VCaP (cell line): ENCODE data around the gene CTNND2.
"Not testable (repeated sequence)": the region's sequence is repeated elsewhere in the genome, so short reads cannot be mapped to it uniquely, and the experiment has no call there.

Experiments used
- H3K27ac ChIP-seq: fragments of 450-650 bp; 2 replicates; pipeline ENCODE4 v1.5.1; 2017
- TF ChIP-seq, protein P1 (sequence below): fragments of 450-650 bp; conservative IDR thresholded peaks from 2 replicates; pipeline ENCODE4 v1.5.1; 2017; ENCODE audit warnings: mild to moderate bottlenecking, moderate library complexity

Gene CTNND2

DNA sequence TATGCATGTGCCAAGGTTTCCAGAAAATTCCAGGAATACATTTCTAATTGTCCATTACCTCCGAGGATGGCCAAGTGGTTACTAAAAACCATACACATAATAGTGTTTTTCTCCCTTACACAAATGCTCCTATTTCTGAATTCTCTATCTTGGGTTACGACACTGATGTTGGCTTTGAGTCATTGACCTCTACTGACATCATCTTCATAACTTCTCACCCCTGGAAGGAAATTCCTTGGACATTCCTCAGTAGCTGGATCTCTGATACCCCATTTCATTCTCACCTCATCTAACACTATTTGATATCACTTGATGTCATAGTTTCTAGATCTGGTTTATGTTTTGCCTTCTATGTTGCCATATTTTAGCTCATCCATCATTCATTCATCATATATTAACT is 287.2 kb downstream of the CTNND2 start:
- H3K27ac ChIP-seq, result no peak overlapping the region

DNA sequence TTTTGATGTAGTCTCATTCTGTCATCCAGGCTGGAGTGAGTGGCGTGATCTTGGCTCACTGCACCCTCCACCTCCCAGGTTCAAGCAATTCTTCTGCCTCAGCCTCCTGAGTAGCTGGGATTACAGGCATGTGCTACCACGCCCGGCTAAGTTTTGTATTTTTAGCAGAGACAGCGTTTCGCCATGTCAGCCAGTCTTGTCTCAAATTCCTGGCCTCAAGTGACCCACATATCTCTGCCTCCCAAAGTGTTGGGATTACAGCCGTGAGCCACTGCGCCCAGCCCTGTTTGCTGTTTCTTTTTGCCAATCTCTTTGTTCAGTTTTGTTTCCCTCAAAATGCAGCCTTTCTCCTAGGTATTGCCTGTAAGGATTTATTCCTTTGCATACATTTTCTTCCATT is 287.6 kb downstream of the CTNND2 start:
- not testable (repeated sequence) for H3K27ac ChIP-seq

More for the DNA sequence above, 287.2 kb downstream of the CTNND2 start:
- TF ChIP-seq, protein P1, sequence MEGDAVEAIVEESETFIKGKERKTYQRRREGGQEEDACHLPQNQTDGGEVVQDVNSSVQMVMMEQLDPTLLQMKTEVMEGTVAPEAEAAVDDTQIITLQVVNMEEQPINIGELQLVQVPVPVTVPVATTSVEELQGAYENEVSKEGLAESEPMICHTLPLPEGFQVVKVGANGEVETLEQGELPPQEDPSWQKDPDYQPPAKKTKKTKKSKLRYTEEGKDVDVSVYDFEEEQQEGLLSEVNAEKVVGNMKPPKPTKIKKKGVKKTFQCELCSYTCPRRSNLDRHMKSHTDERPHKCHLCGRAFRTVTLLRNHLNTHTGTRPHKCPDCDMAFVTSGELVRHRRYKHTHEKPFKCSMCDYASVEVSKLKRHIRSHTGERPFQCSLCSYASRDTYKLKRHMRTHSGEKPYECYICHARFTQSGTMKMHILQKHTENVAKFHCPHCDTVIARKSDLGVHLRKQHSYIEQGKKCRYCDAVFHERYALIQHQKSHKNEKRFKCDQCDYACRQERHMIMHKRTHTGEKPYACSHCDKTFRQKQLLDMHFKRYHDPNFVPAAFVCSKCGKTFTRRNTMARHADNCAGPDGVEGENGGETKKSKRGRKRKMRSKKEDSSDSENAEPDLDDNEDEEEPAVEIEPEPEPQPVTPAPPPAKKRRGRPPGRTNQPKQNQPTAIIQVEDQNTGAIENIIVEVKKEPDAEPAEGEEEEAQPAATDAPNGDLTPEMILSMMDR, result no peak

- TF ChIP-seq, protein P1, result no peak
- no peak overlapping the region for H3K27ac ChIP-seq
Measured at GRCh38 chr5:11611011-11611410, 293.2 kb downstream of the CTNND2 start.

DNA sequence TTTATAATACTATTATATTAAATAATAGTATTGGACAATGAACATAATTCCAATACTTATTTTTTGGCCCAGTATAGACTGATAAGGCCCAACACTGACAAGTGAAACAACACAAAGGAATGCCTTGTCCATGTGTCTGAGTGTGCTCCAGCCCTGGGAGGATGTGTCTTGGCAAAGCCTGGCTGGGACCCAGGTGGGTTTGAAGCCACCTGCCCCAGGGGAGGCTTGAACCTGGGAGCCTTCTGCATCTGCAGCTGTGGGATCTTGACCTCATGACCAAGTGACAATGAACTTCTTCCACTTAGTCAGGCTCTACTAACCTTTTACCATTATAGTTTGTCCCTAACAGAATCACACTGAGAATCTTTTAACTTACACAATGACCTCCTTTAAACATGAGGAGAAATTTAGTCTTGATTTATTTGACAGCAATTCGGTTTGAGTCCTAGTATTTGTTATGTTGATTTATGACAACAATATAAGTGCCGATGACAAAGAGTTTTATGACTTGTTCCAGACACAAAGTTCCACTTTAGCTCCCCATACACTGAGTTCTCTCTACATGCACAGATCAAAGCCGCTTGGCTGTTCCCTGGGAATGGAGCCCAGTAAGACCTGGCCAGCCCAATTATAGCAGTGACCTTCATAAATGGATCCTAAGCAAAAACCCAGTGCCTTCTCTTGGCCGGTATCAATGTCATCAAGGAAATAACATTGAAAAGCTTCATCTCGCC is 294.5 kb downstream of the CTNND2 start:
- TF ChIP-seq, protein P1, result no peak
- no peak overlapping the region for H3K27ac ChIP-seq

GRCh38 chr5:11608530-11608929 is 295.7 kb downstream of the CTNND2 start:
- H3K27ac ChIP-seq, result no peak overlapping the region
- TF ChIP-seq, protein P1, result no peak

GRCh38 chr5:11607944-11608483 is 296.2 kb downstream of the CTNND2 start:
- TF ChIP-seq, protein P1, result no peak
- no peak overlapping the region for H3K27ac ChIP-seq

GRCh38 chr5:11602298-11602697 is 301.9 kb downstream of the CTNND2 start:
- no peak overlapping the region for H3K27ac ChIP-seq
- TF ChIP-seq, protein P1, result peak; percentile 53

DNA sequence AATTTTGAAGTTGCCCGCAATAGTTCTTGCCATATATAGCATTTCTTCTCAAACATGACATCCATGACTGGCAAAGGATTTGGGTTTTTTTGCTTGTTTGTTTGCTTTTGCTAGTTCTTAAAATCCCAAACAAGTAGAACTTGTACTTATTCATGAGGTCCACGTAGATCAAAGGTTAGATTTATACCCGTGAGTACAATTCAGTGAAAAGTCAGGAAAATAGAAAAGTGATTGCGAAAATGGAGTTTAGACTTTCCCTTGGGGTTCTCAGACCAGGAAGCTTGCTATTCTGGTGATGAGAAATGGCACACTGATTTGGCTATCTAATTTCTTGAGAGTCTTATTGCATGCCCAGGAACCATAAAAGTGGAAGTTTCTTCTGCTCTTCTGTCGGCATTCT is 304.7 kb downstream of the CTNND2 start:
- TF ChIP-seq, protein P1, result no peak
- H3K27ac ChIP-seq, result no peak overlapping the region
